Ishikawa (cell line): ENCODE results near the gene COL23A1.

Experiments
- CEBPB ChIP-seq: IDR thresholded peaks from 2 replicates; pipeline ENCODE4 v1.6.1; 2012
- CREB1 ChIP-seq: IDR thresholded peaks from 2 replicates; pipeline ENCODE4 v1.6.1; 2012; ENCODE audit warnings: low read depth
- EGR1 ChIP-seq: IDR thresholded peaks from 2 replicates; pipeline ENCODE4 v1.6.1; 2012
- EP300 ChIP-seq: IDR thresholded peaks from 2 replicates; pipeline ENCODE4 v1.6.1; 2012; ENCODE audit warnings: borderline replicate concordance
- FOXM1 ChIP-seq: IDR thresholded peaks from 2 replicates; pipeline ENCODE4 v1.6.1; 2012; ENCODE audit warnings: low read depth, borderline replicate concordance
- NFIC ChIP-seq: IDR thresholded peaks from 2 replicates; pipeline ENCODE4 v1.6.1; 2012
- RAD21 ChIP-seq: IDR thresholded peaks from 2 replicates; pipeline ENCODE4 v1.6.1; 2012; ENCODE audit warnings: low read depth
- TAF1 ChIP-seq: IDR thresholded peaks from 2 replicates; pipeline ENCODE4 v1.6.1; 2012; ENCODE audit warnings: low read depth, mild to moderate bottlenecking
- TCF12 ChIP-seq: IDR thresholded peaks from 2 replicates; pipeline ENCODE4 v1.6.1; 2012; ENCODE audit warnings: low read depth
- TEAD4 ChIP-seq: IDR thresholded peaks from 2 replicates; pipeline ENCODE4 v1.6.1; 2012
- YY1 ChIP-seq: IDR thresholded peaks from 2 replicates; pipeline ENCODE4 v1.6.1; 2012; ENCODE audit warnings: low read depth
- ZBTB7A ChIP-seq: IDR thresholded peaks from 2 replicates; pipeline ENCODE4 v1.6.1; 2012; ENCODE audit warnings: low read depth
- TF ChIP-seq, protein P1 (sequence below): IDR thresholded peaks from 2 replicates; pipeline ENCODE4 v1.6.1; 2012; ENCODE audit warnings: low read depth, mild to moderate bottlenecking
- TF ChIP-seq, protein P2 (sequence below): IDR thresholded peaks from 2 replicates; pipeline ENCODE4 v1.6.1; 2012
- TF ChIP-seq, protein P3 (sequence below): IDR thresholded peaks from 2 replicates; pipeline ENCODE4 v1.6.1; 2012

Gene COL23A1

DNA sequence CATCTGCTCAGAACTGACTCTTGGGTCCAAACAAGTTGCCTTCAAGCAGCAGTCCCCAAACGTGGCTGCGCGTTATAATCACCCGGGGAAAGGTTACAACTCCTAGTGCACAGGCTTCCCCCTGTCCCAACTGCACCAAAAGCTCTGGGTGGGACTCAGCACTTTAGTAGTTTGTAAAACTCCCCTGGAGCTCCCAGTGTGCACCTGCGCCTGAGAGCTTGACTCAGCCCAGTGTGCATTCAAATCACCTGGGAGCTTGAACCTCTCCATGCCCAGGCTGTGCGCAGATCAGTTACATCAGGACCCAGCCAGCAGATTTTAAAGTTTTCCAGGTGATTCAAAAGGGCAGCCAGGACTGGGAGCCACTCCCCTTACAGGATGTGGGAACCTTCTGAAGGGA is 151.4 kb downstream of the COL23A1 start:
- TF ChIP-seq TAF1 (no peak), ZBTB7A (no peak), NFIC (no peak), CREB1 (no peak), YY1 (no peak), EGR1 (no peak), CEBPB (no peak), RAD21 (no peak), TEAD4 (no peak), EP300 (no peak), FOXM1 (no peak), TCF12 (no peak)
- TF ChIP-seq, protein P1, sequence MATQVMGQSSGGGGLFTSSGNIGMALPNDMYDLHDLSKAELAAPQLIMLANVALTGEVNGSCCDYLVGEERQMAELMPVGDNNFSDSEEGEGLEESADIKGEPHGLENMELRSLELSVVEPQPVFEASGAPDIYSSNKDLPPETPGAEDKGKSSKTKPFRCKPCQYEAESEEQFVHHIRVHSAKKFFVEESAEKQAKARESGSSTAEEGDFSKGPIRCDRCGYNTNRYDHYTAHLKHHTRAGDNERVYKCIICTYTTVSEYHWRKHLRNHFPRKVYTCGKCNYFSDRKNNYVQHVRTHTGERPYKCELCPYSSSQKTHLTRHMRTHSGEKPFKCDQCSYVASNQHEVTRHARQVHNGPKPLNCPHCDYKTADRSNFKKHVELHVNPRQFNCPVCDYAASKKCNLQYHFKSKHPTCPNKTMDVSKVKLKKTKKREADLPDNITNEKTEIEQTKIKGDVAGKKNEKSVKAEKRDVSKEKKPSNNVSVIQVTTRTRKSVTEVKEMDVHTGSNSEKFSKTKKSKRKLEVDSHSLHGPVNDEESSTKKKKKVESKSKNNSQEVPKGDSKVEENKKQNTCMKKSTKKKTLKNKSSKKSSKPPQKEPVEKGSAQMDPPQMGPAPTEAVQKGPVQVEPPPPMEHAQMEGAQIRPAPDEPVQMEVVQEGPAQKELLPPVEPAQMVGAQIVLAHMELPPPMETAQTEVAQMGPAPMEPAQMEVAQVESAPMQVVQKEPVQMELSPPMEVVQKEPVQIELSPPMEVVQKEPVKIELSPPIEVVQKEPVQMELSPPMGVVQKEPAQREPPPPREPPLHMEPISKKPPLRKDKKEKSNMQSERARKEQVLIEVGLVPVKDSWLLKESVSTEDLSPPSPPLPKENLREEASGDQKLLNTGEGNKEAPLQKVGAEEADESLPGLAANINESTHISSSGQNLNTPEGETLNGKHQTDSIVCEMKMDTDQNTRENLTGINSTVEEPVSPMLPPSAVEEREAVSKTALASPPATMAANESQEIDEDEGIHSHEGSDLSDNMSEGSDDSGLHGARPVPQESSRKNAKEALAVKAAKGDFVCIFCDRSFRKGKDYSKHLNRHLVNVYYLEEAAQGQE, result no peak
- TF ChIP-seq, protein P2, sequence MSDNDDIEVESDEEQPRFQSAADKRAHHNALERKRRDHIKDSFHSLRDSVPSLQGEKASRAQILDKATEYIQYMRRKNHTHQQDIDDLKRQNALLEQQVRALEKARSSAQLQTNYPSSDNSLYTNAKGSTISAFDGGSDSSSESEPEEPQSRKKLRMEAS, result no peak
- TF ChIP-seq, protein P3, sequence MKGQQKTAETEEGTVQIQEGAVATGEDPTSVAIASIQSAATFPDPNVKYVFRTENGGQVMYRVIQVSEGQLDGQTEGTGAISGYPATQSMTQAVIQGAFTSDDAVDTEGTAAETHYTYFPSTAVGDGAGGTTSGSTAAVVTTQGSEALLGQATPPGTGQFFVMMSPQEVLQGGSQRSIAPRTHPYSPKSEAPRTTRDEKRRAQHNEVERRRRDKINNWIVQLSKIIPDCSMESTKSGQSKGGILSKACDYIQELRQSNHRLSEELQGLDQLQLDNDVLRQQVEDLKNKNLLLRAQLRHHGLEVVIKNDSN, result no peak

DNA sequence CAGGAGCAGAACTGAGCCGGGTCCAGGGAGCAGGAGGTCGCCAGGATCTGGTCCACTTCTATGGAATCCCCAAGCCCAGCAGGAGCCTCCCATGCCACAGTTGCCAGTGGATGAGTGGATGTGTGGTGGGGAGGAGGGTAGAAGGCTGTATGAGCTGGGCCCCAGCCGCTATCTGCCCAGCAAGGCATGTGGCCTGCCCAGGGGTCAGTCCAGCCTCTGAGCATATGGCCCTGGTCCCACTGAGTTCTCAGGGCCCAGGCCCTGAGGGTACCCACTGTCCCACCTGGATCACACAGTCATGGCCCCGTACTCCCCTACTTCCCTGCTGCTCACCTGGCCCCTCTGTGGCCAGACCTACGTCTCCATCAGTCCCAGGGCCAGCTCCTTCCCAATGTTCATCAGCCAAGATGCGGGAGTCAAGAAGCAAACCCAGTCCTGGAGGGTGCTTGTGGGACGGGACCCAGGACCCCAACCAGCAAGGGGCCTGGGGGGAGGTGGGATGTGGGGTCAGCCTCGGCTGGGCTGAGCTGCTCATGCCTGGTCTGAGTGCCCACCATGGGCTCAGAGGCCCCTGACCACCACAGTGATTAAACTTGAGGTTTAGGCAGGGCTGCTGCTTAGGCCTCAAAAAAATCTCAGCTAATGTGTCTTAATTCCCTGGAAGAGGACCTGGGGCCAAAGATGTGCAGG is 152.7 kb downstream of the COL23A1 start:
- no peak for TF ChIP-seq EGR1
- TF ChIP-seq CEBPB, result no peak
- no peak for TF ChIP-seq ZBTB7A
- TF ChIP-seq FOXM1, result no peak
- TF ChIP-seq CREB1, result no peak
- no peak for TF ChIP-seq RAD21
- TF ChIP-seq YY1, result no peak
- no peak for TF ChIP-seq TAF1
- TF ChIP-seq TEAD4, result no peak
- TF ChIP-seq, protein P3, result no peak
- TF ChIP-seq, protein P1, result no peak
- no peak for TF ChIP-seq EP300
- no peak for TF ChIP-seq NFIC
- no peak for TF ChIP-seq TCF12
- TF ChIP-seq, protein P2, result no peak

DNA sequence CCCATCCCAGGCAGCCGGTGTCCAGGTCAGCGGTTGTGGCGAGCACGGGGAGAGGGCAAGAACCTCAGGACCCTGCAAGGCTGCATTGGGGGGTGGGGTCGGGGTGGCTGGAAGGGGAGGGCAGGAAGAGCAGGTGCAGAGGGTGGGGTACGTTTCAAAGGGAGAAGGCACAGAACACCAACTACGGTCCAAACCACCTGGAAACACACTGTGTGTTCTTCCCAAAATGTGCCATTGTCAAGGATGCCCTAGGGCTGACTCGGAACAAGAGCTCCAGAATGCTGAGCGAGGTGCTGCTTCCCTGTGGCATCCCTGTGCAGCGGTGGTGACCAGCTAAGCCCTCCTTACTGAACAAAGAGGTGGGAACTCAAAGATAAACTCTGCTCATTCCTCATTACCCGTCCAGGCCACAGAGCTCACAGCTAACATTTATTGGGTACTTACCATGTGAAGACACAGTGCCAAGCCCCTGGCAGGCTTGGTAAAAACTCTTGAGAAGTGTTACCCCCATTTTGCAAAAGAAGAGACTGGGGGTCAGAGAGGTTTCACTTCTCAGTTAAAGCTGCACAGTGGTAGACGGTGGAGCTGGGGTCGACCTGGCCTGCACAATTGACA is 153.8 kb downstream of the COL23A1 start:
- no peak for TF ChIP-seq TEAD4

DNA sequence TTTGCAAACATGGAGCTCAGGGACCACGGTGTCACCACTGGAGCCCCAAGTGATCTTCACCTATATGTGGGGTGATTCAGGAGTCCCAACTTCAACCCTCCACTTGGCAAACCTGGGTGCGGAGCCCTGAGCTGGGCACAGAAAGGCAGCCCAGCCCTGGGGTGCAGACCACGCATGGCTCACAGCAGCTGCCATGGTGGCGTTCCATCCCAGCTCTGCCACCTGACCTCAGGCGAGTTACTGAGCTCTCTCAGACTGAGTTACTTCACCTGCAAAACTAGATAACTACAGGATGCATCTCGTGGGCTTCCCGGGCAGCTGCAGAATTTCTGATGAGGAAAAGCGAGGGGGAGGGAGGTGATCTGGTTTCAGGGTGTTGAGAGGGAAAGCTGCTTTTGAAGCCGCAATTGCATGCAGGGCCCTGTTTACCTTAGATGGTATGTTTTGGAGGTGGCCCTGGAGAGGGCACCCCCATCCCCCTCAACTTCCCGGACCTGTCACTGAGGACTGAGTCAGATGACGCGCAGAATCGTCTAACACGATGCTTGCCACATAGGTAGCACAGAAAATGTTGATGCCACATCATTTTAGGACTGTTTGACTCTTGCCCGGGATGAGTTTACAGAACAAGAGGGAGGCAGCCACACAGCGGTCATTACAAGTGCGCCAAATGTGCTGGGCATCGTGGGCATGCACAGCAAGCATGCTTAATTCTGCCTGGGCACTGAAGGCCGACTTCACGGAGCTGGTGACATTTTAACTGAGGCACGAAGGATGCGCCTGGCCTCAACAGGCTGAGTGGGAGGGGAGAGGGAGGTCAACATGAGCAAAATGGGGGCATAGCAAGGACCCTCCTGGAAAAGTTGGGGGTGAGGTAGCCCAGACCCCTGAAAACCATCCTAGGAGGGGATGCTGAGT is 154.6 kb downstream of the COL23A1 start:
- TF ChIP-seq EGR1, result no peak
- no peak for TF ChIP-seq EP300
- no peak for TF ChIP-seq RAD21
- no peak for TF ChIP-seq YY1
- TF ChIP-seq TEAD4, result no peak
- TF ChIP-seq CEBPB, result no peak
- TF ChIP-seq, protein P2, result no peak
- TF ChIP-seq, protein P1, result no peak
- no peak for TF ChIP-seq TAF1
- no peak for TF ChIP-seq TCF12
- TF ChIP-seq NFIC, result no peak
- no peak for TF ChIP-seq FOXM1
- TF ChIP-seq ZBTB7A, result no peak
- no peak for TF ChIP-seq CREB1
- TF ChIP-seq, protein P3, result no peak
